SK-N-SH treated with all-trans-retinoic acid at 6 μM for 48 hours (cell line): Measurements from ENCODE around the gene CDC42SE2.

Experiments used
- ATAC-seq: fragments of 200-7000 bp; cut with Tn5 transposase; 3 replicates; pipeline ENCODE4 v1.9.1; 2020; ENCODE audit warnings: mild to moderate bottlenecking, moderate library complexity
- BACH2 ChIP-seq: fragments of 250-450 bp; sonication (Bioruptor Pico); IDR thresholded peaks from 2 replicates; pipeline ENCODE4 v1.9.0; 2021; ENCODE audit warnings: mild to moderate bottlenecking, borderline replicate concordance
- CREB5 ChIP-seq: fragments of 250-450 bp; sonication (Bioruptor Pico); IDR thresholded peaks from 2 replicates; pipeline ENCODE4 v1.5.1; 2020; ENCODE audit warnings: low read depth, mild to moderate bottlenecking, moderate library complexity
- CSDC2 ChIP-seq: fragments of 250-450 bp; sonication (Bioruptor Pico); IDR thresholded peaks from 2 replicates; pipeline ENCODE4 v1.5.0; 2020; ENCODE audit warnings: mild to moderate bottlenecking, moderate library complexity
- CSRNP3 ChIP-seq: fragments of 250-450 bp; sonication (Bioruptor Pico); IDR thresholded peaks from 2 replicates; pipeline ENCODE4 v1.5.1; 2021; ENCODE audit warnings: mild to moderate bottlenecking, moderate library complexity
- ESRRG ChIP-seq: fragments of 250-450 bp; sonication (Bioruptor Pico); IDR thresholded peaks from 2 replicates; pipeline ENCODE4 v1.6.1; 2021; ENCODE audit warnings: mild to moderate bottlenecking
- GLIS3 ChIP-seq: fragments of 250-450 bp; sonication (Bioruptor Pico); IDR thresholded peaks from 2 replicates; pipeline ENCODE4 v1.5.0; 2020; ENCODE audit warnings: mild to moderate bottlenecking, moderate library complexity
- ISL1 ChIP-seq: fragments of 250-450 bp; sonication (Bioruptor Pico); IDR thresholded peaks from 2 replicates; pipeline ENCODE4 v2.1.2; 2022; ENCODE audit warnings: mild to moderate bottlenecking, moderate library complexity
- OSR1 ChIP-seq: fragments of 250-450 bp; sonication (Bioruptor Pico); IDR thresholded peaks from 2 replicates; pipeline ENCODE4 v1.8.0; 2022; ENCODE audit warnings: moderate library complexity, mild to moderate bottlenecking, inconsistent platforms
- PATZ1 ChIP-seq: fragments of 250-450 bp; sonication (Bioruptor Pico); IDR thresholded peaks from 2 replicates; pipeline ENCODE4 v1.8.0; 2020; ENCODE audit warnings: mild to moderate bottlenecking, moderate library complexity, borderline replicate concordance
- POU6F1 ChIP-seq: fragments of 250-450 bp; sonication (Bioruptor Pico); IDR thresholded peaks from 2 replicates; pipeline ENCODE4 v1.8.0; 2021; ENCODE audit warnings: low read depth, mild to moderate bottlenecking, moderate library complexity, borderline replicate concordance
- PPARA ChIP-seq: fragments of 250-450 bp; sonication (Bioruptor Pico); IDR thresholded peaks from 2 replicates; pipeline ENCODE4 v1.5.0; 2020; ENCODE audit warnings: mild to moderate bottlenecking, borderline replicate concordance
- RARB ChIP-seq: fragments of 250-450 bp; sonication (Bioruptor Pico); IDR thresholded peaks from 2 replicates; pipeline ENCODE4 v1.8.0; 2021; ENCODE audit warnings: mild to moderate bottlenecking, moderate library complexity
- SNAI2 ChIP-seq: fragments of 250-450 bp; sonication (Bioruptor Pico); IDR thresholded peaks from 2 replicates; pipeline ENCODE4 v1.5.0; 2020; ENCODE audit warnings: mild to moderate bottlenecking, moderate library complexity
- TCF4 ChIP-seq: fragments of 250-450 bp; sonication (Bioruptor Pico); IDR thresholded peaks from 2 replicates; pipeline ENCODE4 v1.8.0; 2021; ENCODE audit warnings: mild to moderate bottlenecking, moderate library complexity, borderline replicate concordance
- TOX ChIP-seq: fragments of 250-450 bp; sonication (Bioruptor Pico); IDR thresholded peaks from 2 replicates; pipeline ENCODE4 v1.8.0; 2021; ENCODE audit warnings: mild to moderate bottlenecking, moderate library complexity, borderline replicate concordance
- ZC3H10 ChIP-seq: fragments of 250-450 bp; sonication (Bioruptor Pico); IDR thresholded peaks from 2 replicates; pipeline ENCODE4 v1.5.1; 2021; ENCODE audit warnings: mild to moderate bottlenecking, moderate library complexity
- ZFP3 ChIP-seq: fragments of 250-450 bp; sonication (Bioruptor Pico); IDR thresholded peaks from 2 replicates; pipeline ENCODE4 v1.5.0; 2020; ENCODE audit warnings: mild to moderate bottlenecking, moderate library complexity
- ZFP30 ChIP-seq: fragments of 450-650 bp; formaldehyde crosslinking; IDR thresholded peaks from 2 replicates; pipeline ENCODE4 v1.5.0; 2022; ENCODE audit warnings: mild to moderate bottlenecking, moderate library complexity
- ZNF565 ChIP-seq: fragments of 450-650 bp; formaldehyde crosslinking; conservative IDR thresholded peaks from 2 replicates; pipeline ENCODE4 v1.5.0; 2020; ENCODE audit warnings: low read depth, mild to moderate bottlenecking, moderate library complexity
- ZNF70 ChIP-seq: fragments of 450-650 bp; formaldehyde crosslinking; IDR thresholded peaks from 2 replicates; pipeline ENCODE4 v1.5.0; 2020; ENCODE audit warnings: mild to moderate bottlenecking, moderate library complexity

Gene CDC42SE2

GRCh38 chr5:131368866-131369265, 105.0 kb downstream of the CDC42SE2 start:
- no peak for ATAC-seq
- TF ChIP-seq ZFP30 (CRISPR knock-in tag): no peak
- TF ChIP-seq CSDC2 (CRISPR knock-in tag): no peak
- no peak for TF ChIP-seq TOX (CRISPR knock-in tag)
- TF ChIP-seq PATZ1 (CRISPR knock-in tag): no peak
- no peak for TF ChIP-seq SNAI2 (CRISPR knock-in tag)
- no peak for TF ChIP-seq PPARA (CRISPR knock-in tag)
- TF ChIP-seq ZNF565 (CRISPR knock-in tag): no peak
- no peak for TF ChIP-seq TCF4 (CRISPR knock-in tag)
- TF ChIP-seq ESRRG: no peak
- no peak for TF ChIP-seq POU6F1 (CRISPR knock-in tag)
- no peak for TF ChIP-seq GLIS3 (CRISPR knock-in tag)

- ATAC-seq: no peak
- TF ChIP-seq PPARA (CRISPR knock-in tag): no peak
- TF ChIP-seq ZFP30 (CRISPR knock-in tag): no peak
- no peak for TF ChIP-seq PATZ1 (CRISPR knock-in tag)
- TF ChIP-seq ZNF70 (CRISPR knock-in tag): no peak
- no peak for TF ChIP-seq ZFP3 (CRISPR knock-in tag)
Observed at GRCh38 chr5:131369558-131369957, 105.7 kb downstream of the CDC42SE2 start.

GRCh38 chr5:131371835-131372234, 108.0 kb downstream of the CDC42SE2 start:
- ATAC-seq: no peak
- TF ChIP-seq RARB (CRISPR knock-in tag): no peak
- TF ChIP-seq CSRNP3: no peak
- TF ChIP-seq OSR1 (CRISPR knock-in tag): no peak
- no peak for TF ChIP-seq BACH2
- TF ChIP-seq ZNF565 (CRISPR knock-in tag): no peak
- no peak for TF ChIP-seq SNAI2 (CRISPR knock-in tag)
- no peak for TF ChIP-seq ESRRG
- TF ChIP-seq, all 23 proteins: peak for 0

GRCh38 chr5:131373265-131373664, 109.4 kb downstream of the CDC42SE2 start:
- TF ChIP-seq OSR1 (CRISPR knock-in tag) (no peak), SNAI2 (CRISPR knock-in tag) (no peak), ZNF565 (CRISPR knock-in tag) (no peak), ZNF70 (CRISPR knock-in tag) (no peak)
- ATAC-seq: no peak

- ATAC-seq: no peak
- TF ChIP-seq TOX (CRISPR knock-in tag): no peak
- no peak for TF ChIP-seq SNAI2 (CRISPR knock-in tag)
- no peak for TF ChIP-seq TCF4 (CRISPR knock-in tag)
- no peak for TF ChIP-seq ESRRG
- no peak for TF ChIP-seq ZNF565 (CRISPR knock-in tag)
- TF ChIP-seq CREB5 (CRISPR knock-in tag): no peak
- TF ChIP-seq OSR1 (CRISPR knock-in tag): no peak
- TF ChIP-seq PPARA (CRISPR knock-in tag): no peak
- no peak for TF ChIP-seq RARB (CRISPR knock-in tag)
- no peak for TF ChIP-seq ZC3H10 (CRISPR knock-in tag)
- no peak for TF ChIP-seq ISL1 (CRISPR knock-in tag)
Observed at GRCh38 chr5:131375351-131375750, 111.5 kb downstream of the CDC42SE2 start.
